Breast epithelium (tissue), 4 donors: ENCODE results near the gene SNRPD1. TPM values are rescaled to one million over a fixed set of nuclear protein-coding genes. Genes with fewer than 3 reads are reported as not detected.
"Not testable (repeated sequence)": the region's sequence is repeated elsewhere in the genome, so short reads cannot be mapped to it uniquely, and the experiment has no call there.

Source experiments
- DNase-seq, 2 donors: peaks; one replicate each; pipeline ENCODE4 v3.0.0-alpha.2; 2019; ENCODE audit warnings: low spot score in 2 of 2
- H3K27ac ChIP-seq, 2 donors: fragments of 200-600 bp; sonication (generic) in 1 of 2; one replicate each; pipeline ENCODE4 v1.5.1; 2016 to 2019; ENCODE audit warnings: mild to moderate bottlenecking in 1 of 2
- H3K27me3 ChIP-seq, 2 donors: fragments of 200-600 bp; sonication (generic) in 1 of 2; one replicate each; pipeline versions ENCODE4 v1.5.1 to v1.6.0; 2017 to 2019; ENCODE audit warnings: control low read depth in 1 of 2, mild to moderate bottlenecking in 1 of 2
- H3K36me3 ChIP-seq: fragments of 200-600 bp; one replicate; pipeline ENCODE4 v1.5.1; 2019
- H3K4me1 ChIP-seq, 2 donors: fragments of 200-600 bp; sonication (generic); one replicate each; pipeline ENCODE4 v1.5.1; 2016 to 2019; ENCODE audit warnings: control low read depth in 1 of 2
- H3K4me3 ChIP-seq, 3 donors: fragments of 200-600 bp; sonication (generic); 1 replicate in 2 of 3; 2 replicates in 1 of 3; pipeline ENCODE4 v1.5.1; 2016 to 2019; ENCODE audit warnings: mild to moderate bottlenecking in 3 of 3, moderate library complexity in 2 of 3
- H3K9me3 ChIP-seq, 2 donors: fragments of 200-600 bp; sonication (generic) in 1 of 2; one replicate each; pipeline ENCODE4 v1.5.1; 2016 to 2019; ENCODE audit warnings: control low read depth in 1 of 2
- CTCF ChIP-seq, 3 donors: fragments of 450-650 bp; IDR thresholded peaks; one replicate each; pipeline ENCODE4 v1.5.1; 2016 to 2017; ENCODE audit warnings: antibody characterized with exemption in 3 of 3, mild to moderate bottlenecking in 3 of 3, moderate library complexity in 3 of 3
- POLR2A ChIP-seq: fragments of 450-650 bp; IDR thresholded peaks from one replicate; pipeline ENCODE4 v1.6.1; 2016; ENCODE audit warnings: antibody characterized with exemption, mild to moderate bottlenecking, moderate library complexity
- POLR2AphosphoS5 ChIP-seq, 3 donors: sonication (generic); formaldehyde crosslinking; IDR thresholded peaks; one replicate each; pipeline ENCODE4 v1.6.1; 2017; ENCODE audit warnings: antibody characterized with exemption in 3 of 3
- intact Hi-C: fragments of 100-400 bp; cut with DNase I; formaldehyde crosslinking; loops from one replicate; pipeline ENCODE4 v1.15.1; 2023; ENCODE audit warnings: low total_unique reads
- total RNA-seq, 3 donors: library from RNA; depleted of rRNA; stranded (reverse); fragments of >200 nt; gene quantifications; one replicate each; pipeline ENCODE4 v1.1.0, GENCODE V29; 2016

SNRPD1 gene
- total RNA-seq, 3 donors from 2014 or later: 6.7 to 11.8 (median 10.4) TPM

- H3K4me1 ChIP-seq: no peaks in the 10 kb centered on the region
- intact Hi-C loops: no loop called here
- no peak for DNase-seq
- no peak overlapping the region for H3K27ac ChIP-seq
- H3K36me3 ChIP-seq: no peaks in the 10 kb centered on the region
- no peak for TF ChIP-seq POLR2A
- TF ChIP-seq CTCF (IDR thresholded peaks at IDR 0.05): no peak
- no peak for TF ChIP-seq POLR2AphosphoS5 (IDR thresholded peaks at IDR 0.05)
- no peaks in the 10 kb centered on the region for H3K9me3 ChIP-seq
- no peaks in the 10 kb centered on the region for H3K27me3 ChIP-seq
- H3K4me3 ChIP-seq: no peak overlapping the region
Measured at GRCh38 chr18:21629089-21629832, 17.1 kb downstream of the SNRPD1 start.

GRCh38 chr18:21632393-21632792, 20.3 kb downstream of the SNRPD1 start:
- no peak for DNase-seq
- Histone ChIP-seq H3K27ac (no peak overlapping the region), H3K4me1 (no peaks in the 10 kb centered on the region), H3K27me3 (no peaks in the 10 kb centered on the region), H3K9me3 (no peaks in the 10 kb centered on the region), H3K4me3 (no peak overlapping the region), H3K36me3 (no peaks in the 10 kb centered on the region)
- TF ChIP-seq CTCF (IDR thresholded peaks at IDR 0.05): no peak
- TF ChIP-seq POLR2A: no peak
- no peak for TF ChIP-seq POLR2AphosphoS5 (IDR thresholded peaks at IDR 0.05)
- intact Hi-C loops: no loop called here

GRCh38 chr18:21634588-21635199, 22.6 kb downstream of the SNRPD1 start:
- no peak for DNase-seq
- Histone ChIP-seq H3K27ac (no peak overlapping the region), H3K36me3 (no peaks in the 10 kb centered on the region), H3K4me1 (no peaks in the 10 kb centered on the region), H3K9me3 (no peaks in the 10 kb centered on the region), H3K4me3 (no peak overlapping the region), H3K27me3 (no peaks in the 10 kb centered on the region)
- intact Hi-C loops: no loop called here
- TF ChIP-seq POLR2A (no peak), POLR2AphosphoS5 (IDR thresholded peaks at IDR 0.05) (no peak), CTCF (IDR thresholded peaks at IDR 0.05) (no peak)

- Histone ChIP-seq H3K9me3 (no peaks in the 10 kb centered on the region), H3K4me1 (no peaks in the 10 kb centered on the region), H3K27ac (no peak overlapping the region), H3K27me3 (no peaks in the 10 kb centered on the region), H3K36me3 (no peaks in the 10 kb centered on the region), H3K4me3 (no peak overlapping the region)
- TF ChIP-seq POLR2AphosphoS5 (IDR thresholded peaks at IDR 0.05) (no peak), POLR2A (no peak), CTCF (IDR thresholded peaks at IDR 0.05) (no peak)
- intact Hi-C loops: no loop called here
- no peak for DNase-seq
Measured at GRCh38 chr18:21636769-21637168, 24.7 kb downstream of the SNRPD1 start.

GRCh38 chr18:21638822-21639221, 26.7 kb downstream of the SNRPD1 start:
- Histone ChIP-seq H3K4me3 (no peak overlapping the region), H3K27ac (no peak overlapping the region), H3K27me3 (no peaks in the 10 kb centered on the region), H3K36me3 (no peaks in the 10 kb centered on the region), H3K4me1 (no peaks in the 10 kb centered on the region), H3K9me3 (no peaks in the 10 kb centered on the region)
- DNase-seq: no peak
- TF ChIP-seq POLR2AphosphoS5 (IDR thresholded peaks at IDR 0.05) (no peak), POLR2A (no peak)
- intact Hi-C loops: no loop called here

GRCh38 chr18:21640375-21640774, 28.3 kb downstream of the SNRPD1 start:
- H3K9me3 ChIP-seq, intact Hi-C loops, H3K27ac ChIP-seq, H3K4me3 ChIP-seq, H3K4me1 ChIP-seq, H3K27me3 ChIP-seq, DNase-seq, H3K36me3 ChIP-seq: not testable (repeated sequence)
